Measurements from ENCODE around the gene ENKD1.

DNA sequence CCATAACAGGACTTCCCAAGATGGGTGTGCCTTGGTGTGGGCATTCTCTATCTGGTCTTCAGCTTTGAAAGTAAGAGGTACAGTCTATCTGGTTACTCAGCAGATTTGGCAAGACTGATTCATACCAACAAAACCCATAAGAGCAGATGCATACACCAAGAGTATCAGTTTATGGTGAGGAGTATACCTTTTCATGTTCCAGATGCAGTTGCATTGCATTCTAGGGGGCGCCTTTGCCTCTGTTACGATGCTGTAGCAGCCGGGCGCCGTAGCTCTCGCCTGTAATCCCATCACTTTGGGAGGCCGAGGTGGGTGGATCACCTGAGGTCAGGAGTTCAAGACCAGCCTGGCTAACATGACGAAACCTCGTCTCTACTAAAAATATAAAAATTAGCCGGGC is 52.7 kb downstream of the ENKD1 start:
- TF ChIP-seq, protein P1, sequence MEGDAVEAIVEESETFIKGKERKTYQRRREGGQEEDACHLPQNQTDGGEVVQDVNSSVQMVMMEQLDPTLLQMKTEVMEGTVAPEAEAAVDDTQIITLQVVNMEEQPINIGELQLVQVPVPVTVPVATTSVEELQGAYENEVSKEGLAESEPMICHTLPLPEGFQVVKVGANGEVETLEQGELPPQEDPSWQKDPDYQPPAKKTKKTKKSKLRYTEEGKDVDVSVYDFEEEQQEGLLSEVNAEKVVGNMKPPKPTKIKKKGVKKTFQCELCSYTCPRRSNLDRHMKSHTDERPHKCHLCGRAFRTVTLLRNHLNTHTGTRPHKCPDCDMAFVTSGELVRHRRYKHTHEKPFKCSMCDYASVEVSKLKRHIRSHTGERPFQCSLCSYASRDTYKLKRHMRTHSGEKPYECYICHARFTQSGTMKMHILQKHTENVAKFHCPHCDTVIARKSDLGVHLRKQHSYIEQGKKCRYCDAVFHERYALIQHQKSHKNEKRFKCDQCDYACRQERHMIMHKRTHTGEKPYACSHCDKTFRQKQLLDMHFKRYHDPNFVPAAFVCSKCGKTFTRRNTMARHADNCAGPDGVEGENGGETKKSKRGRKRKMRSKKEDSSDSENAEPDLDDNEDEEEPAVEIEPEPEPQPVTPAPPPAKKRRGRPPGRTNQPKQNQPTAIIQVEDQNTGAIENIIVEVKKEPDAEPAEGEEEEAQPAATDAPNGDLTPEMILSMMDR (IDR thresholded peaks at IDR 0.05): no peak
- no peak for TF ChIP-seq POLR2A (IDR thresholded peaks at IDR 0.05)
